Measurements from ENCODE around the gene DNAH6. TPM values are rescaled to one million over a fixed set of nuclear protein-coding genes. Genes with fewer than 3 reads are reported as not detected.
A peak's percentile ranks its signal among the peaks of the same experiment; 100 is the strongest.

DNAH6 gene
- total and polyA plus RNA-seq, 8 donors = 1.3 to 6.2 (median 3.6) TPM

- Histone ChIP-seq H3K36me3 (no peaks in the 10 kb centered on the region), H3K27me3 (no peaks in the 10 kb centered on the region), H3K4me1 (no peaks in the 10 kb centered on the region), H3K9me3 (peaks cover 0 to 8% of the 10 kb centered on the region in 2 donors), H3K27ac (no peak overlapping the region), H3K4me3 (no peak overlapping the region)
- intact Hi-C loops (cut with DNase I) = no loop called here
- TF ChIP-seq CTCF (IDR thresholded peaks at IDR 0.05) = peak in 1 of 2 donors; percentile 14
- ATAC-seq = no peak
- DNase-seq = no peak
Measured at GRCh38 chr2:84858123-84858522, 341.8 kb downstream of the DNAH6 start.

- Histone ChIP-seq H3K9me3 (no peaks in the 10 kb centered on the region), H3K4me1 (no peaks in the 10 kb centered on the region), H3K4me3 (no peak overlapping the region), H3K27ac (no peak overlapping the region), H3K27me3 (no peaks in the 10 kb centered on the region), H3K36me3 (no peaks in the 10 kb centered on the region)
- intact Hi-C loops (cut with DNase I) = no loop called here
- ATAC-seq = no peak
- no peak for TF ChIP-seq CTCF (IDR thresholded peaks at IDR 0.05)
- DNase-seq = no peak
Measured at GRCh38 chr2:84858937-84859336, 342.6 kb downstream of the DNAH6 start.

DNA sequence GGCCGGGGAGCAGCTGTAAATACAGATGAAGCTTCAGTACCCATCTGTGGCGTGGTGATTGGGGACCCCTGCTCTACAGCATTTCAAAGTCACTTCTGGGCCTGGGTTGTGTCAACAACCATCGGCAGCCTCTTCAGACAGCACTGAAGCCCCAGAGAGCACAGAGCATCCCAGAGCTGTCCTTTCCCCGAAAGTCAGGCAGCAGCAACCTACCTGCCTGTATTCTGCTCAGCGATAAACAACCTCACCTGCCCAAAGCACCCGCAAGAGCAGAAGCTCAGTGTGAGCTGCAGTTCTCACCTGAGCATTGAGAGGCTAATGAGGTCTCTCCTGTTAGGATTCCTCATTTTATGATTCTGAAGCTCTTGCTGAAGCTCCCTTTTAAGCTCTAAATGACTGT is 345.2 kb downstream of the DNAH6 start:
- H3K4me1 ChIP-seq = no peaks in the 10 kb centered on the region
- H3K36me3 ChIP-seq = no peaks in the 10 kb centered on the region
- H3K27ac ChIP-seq = no peak overlapping the region
- H3K9me3 ChIP-seq = no peaks in the 10 kb centered on the region
- ATAC-seq (no peak), DNase-seq (no peak)
- H3K27me3 ChIP-seq = no peaks in the 10 kb centered on the region
- no peak for TF ChIP-seq CTCF (IDR thresholded peaks at IDR 0.05)
- no peak overlapping the region for H3K4me3 ChIP-seq
- intact Hi-C loops (cut with DNase I) = no loop called here

DNA sequence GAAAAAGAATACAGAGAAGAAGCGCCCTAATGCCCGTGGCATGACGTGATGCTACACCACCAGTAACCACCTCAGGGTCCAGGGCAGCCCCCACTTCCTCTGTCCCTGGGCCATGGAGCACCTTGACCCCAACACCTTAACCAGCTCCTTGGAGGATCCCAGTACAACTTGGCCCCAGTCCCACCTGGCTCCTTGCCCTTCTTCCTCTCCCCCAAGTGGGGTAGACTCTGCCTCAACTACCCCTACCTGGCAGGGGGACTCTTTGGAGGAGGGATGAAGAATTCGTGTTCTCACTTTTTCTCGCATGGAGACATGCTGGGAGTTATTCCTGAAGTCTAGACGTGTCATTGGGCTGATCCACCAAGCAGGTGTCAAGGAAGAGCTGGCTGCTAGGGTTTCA is 345.7 kb downstream of the DNAH6 start:
- Histone ChIP-seq H3K27me3 (no peaks in the 10 kb centered on the region), H3K4me3 (no peak overlapping the region), H3K27ac (no peak overlapping the region), H3K36me3 (no peaks in the 10 kb centered on the region), H3K9me3 (no peaks in the 10 kb centered on the region), H3K4me1 (no peaks in the 10 kb centered on the region)
- intact Hi-C loops (cut with DNase I) = no loop called here
- DNase-seq (no peak), ATAC-seq (no peak)
- TF ChIP-seq CTCF (IDR thresholded peaks at IDR 0.05) = no peak

- peak in 1 of 2 donors; percentile 29 for TF ChIP-seq CTCF (IDR thresholded peaks at IDR 0.05)
- ATAC-seq (peak; percentile 70), DNase-seq (no peak)
- intact Hi-C loops (cut with DNase I) = loop anchor here in 1 of 2 donors (5.0 kb wide), 1 partner anchor 368 kb away; no protein-coding TSS in a partner anchor
- no peaks in the 10 kb centered on the region for H3K4me1 ChIP-seq
- no peak overlapping the region for H3K4me3 ChIP-seq
- H3K36me3 ChIP-seq = no peaks in the 10 kb centered on the region
- H3K27me3 ChIP-seq = no peaks in the 10 kb centered on the region
- H3K27ac ChIP-seq = no peak overlapping the region
- no peaks in the 10 kb centered on the region for H3K9me3 ChIP-seq
Measured at GRCh38 chr2:84865181-84865783, 349.0 kb downstream of the DNAH6 start.

All from left lung (tissue), 10 donors.